ENCODE results near the gene MORN5. TPM values are rescaled to one million over a fixed set of nuclear protein-coding genes. Genes with fewer than 3 reads are reported as not detected.

MORN5 gene
- total and polyA plus RNA-seq, 9 of the 15 experiments (the other 6 are each of a cell fraction or from before 2014, with no cell fraction given) = not detected

GRCh38 chr9:122218935-122219855 lies 59.5 kb downstream of the MORN5 start:
- DNase-seq (ENCODE audit: extremely low read depth in 1 of 4, low spot score in 3 of 4) = no peak
- ATAC-seq = no peak
- in situ Hi-C loops (cut with MboI) (no loop called here), intact Hi-C loops (cut with micrococcal nuclease) (no loop called here)
- WGBS (ENCODE audit: insufficient coverage, low coverage, missing lambda C conversion rate) = 73% methylated on average over 54 of the region's 59 CpGs
- ChIA-PET POLR2A (no interaction called here), CTCF (ENCODE audit: low intra/inter-chr PET ratio) (no interaction called here)
- no TSS peak for BruUV-seq (replicated peaks)
- H3K4me3 ChIP-seq = no peak overlapping the region
- FAIRE-seq = no peak
- H3K9ac ChIP-seq (ENCODE audit: insufficient read depth in 1 of 2, low read depth in 2 of 2, low read length in 2 of 2) = no peak overlapping the region
- no peaks in the 10 kb centered on the region for H3K79me2 ChIP-seq (ENCODE audit: control insufficient read depth, insufficient read depth, low read length)
- peaks cover 2% of the 10 kb centered on the region; the same call in 1 of the 2 replicates for H3K9me3 ChIP-seq (replicated peaks; ENCODE audit: control insufficient read depth, insufficient read depth, low read depth, low read length)
- no peaks in the 10 kb centered on the region for H3K9me1 ChIP-seq (ENCODE audit: control insufficient read depth, insufficient read depth, low read length)
- no peak overlapping the region for H3K4me2 ChIP-seq (ENCODE audit: insufficient read depth, low read length)
- TF ChIP-seq AFF4 (CRISPR knock-in tag; IDR thresholded peaks at IDR 0.05) (no peak), ZBTB33 (CRISPR knock-in tag; IDR thresholded peaks at IDR 0.05) (peak; percentile 21; the same call in 1 of the 2 replicates)
- H3K36me3 ChIP-seq (ENCODE audit: control insufficient read depth, insufficient read depth, low read length) = no peaks in the 10 kb centered on the region
- no peaks in the 10 kb centered on the region for H3K27me3 ChIP-seq (ENCODE audit: control insufficient read depth in 2 of 2, insufficient read depth in 2 of 2, low read length in 2 of 2)
- no peak overlapping the region for H2AFZ ChIP-seq (ENCODE audit: low read depth, low read length)
- H4K20me1 ChIP-seq (replicated peaks; ENCODE audit: control insufficient read depth, insufficient read depth, low read length) = no peaks in the 10 kb centered on the region
- no peak overlapping the region for H3K27ac ChIP-seq (ENCODE audit: extremely low read depth, low read depth, low read length)
- peaks cover 23 to 31% of the 10 kb centered on the region in 2 experiments for H3K4me1 ChIP-seq (replicated peaks in 1 of 2; ENCODE audit: control insufficient read depth in 2 of 2, insufficient read depth in 2 of 2, low read length in 2 of 2)

All from K562 (cell line).